SK-N-SH treated with all-trans-retinoic acid at 6 μM for 48 hours (cell line): ENCODE measurements around the gene ASB18.

Experiments used
- BACH2 ChIP-seq: fragments of 250-450 bp; sonication (Bioruptor Pico); IDR thresholded peaks from 2 replicates; pipeline ENCODE4 v1.9.0; 2021; ENCODE audit warnings: mild to moderate bottlenecking, borderline replicate concordance
- CREB5 ChIP-seq: fragments of 250-450 bp; sonication (Bioruptor Pico); IDR thresholded peaks from 2 replicates; pipeline ENCODE4 v1.5.1; 2020; ENCODE audit warnings: low read depth, mild to moderate bottlenecking, moderate library complexity
- CSDC2 ChIP-seq: fragments of 250-450 bp; sonication (Bioruptor Pico); IDR thresholded peaks from 2 replicates; pipeline ENCODE4 v1.5.0; 2020; ENCODE audit warnings: mild to moderate bottlenecking, moderate library complexity
- ESRRG ChIP-seq: fragments of 250-450 bp; sonication (Bioruptor Pico); IDR thresholded peaks from 2 replicates; pipeline ENCODE4 v1.6.1; 2021; ENCODE audit warnings: mild to moderate bottlenecking
- GLIS3 ChIP-seq: fragments of 250-450 bp; sonication (Bioruptor Pico); IDR thresholded peaks from 2 replicates; pipeline ENCODE4 v1.5.0; 2020; ENCODE audit warnings: mild to moderate bottlenecking, moderate library complexity
- PPARA ChIP-seq: fragments of 250-450 bp; sonication (Bioruptor Pico); IDR thresholded peaks from 2 replicates; pipeline ENCODE4 v1.5.0; 2020; ENCODE audit warnings: mild to moderate bottlenecking, borderline replicate concordance
- SNAI2 ChIP-seq: fragments of 250-450 bp; sonication (Bioruptor Pico); IDR thresholded peaks from 2 replicates; pipeline ENCODE4 v1.5.0; 2020; ENCODE audit warnings: mild to moderate bottlenecking, moderate library complexity
- TOX ChIP-seq: fragments of 250-450 bp; sonication (Bioruptor Pico); IDR thresholded peaks from 2 replicates; pipeline ENCODE4 v1.8.0; 2021; ENCODE audit warnings: mild to moderate bottlenecking, moderate library complexity, borderline replicate concordance
- ZFP3 ChIP-seq: fragments of 250-450 bp; sonication (Bioruptor Pico); IDR thresholded peaks from 2 replicates; pipeline ENCODE4 v1.5.0; 2020; ENCODE audit warnings: mild to moderate bottlenecking, moderate library complexity
- ZFP30 ChIP-seq: fragments of 450-650 bp; formaldehyde crosslinking; IDR thresholded peaks from 2 replicates; pipeline ENCODE4 v1.5.0; 2022; ENCODE audit warnings: mild to moderate bottlenecking, moderate library complexity
- ZNF565 ChIP-seq: fragments of 450-650 bp; formaldehyde crosslinking; conservative IDR thresholded peaks from 2 replicates; pipeline ENCODE4 v1.5.0; 2020; ENCODE audit warnings: low read depth, mild to moderate bottlenecking, moderate library complexity
- TF ChIP-seq, protein P1 (sequence below): fragments of 250-450 bp; sonication (Bioruptor Pico); IDR thresholded peaks from 2 replicates; pipeline ENCODE4 v1.8.0; 2021; ENCODE audit warnings: low read depth, mild to moderate bottlenecking, moderate library complexity, borderline replicate concordance
- TF ChIP-seq, protein P2 (sequence below): fragments of 250-450 bp; sonication (Bioruptor Pico); IDR thresholded peaks from 2 replicates; pipeline ENCODE4 v1.5.0; 2020; ENCODE audit warnings: mild to moderate bottlenecking, moderate library complexity
- TF ChIP-seq, protein P3 (sequence below): fragments of 250-450 bp; sonication (Bioruptor Pico); IDR thresholded peaks from 2 replicates; pipeline ENCODE4 v1.8.0; 2020; ENCODE audit warnings: mild to moderate bottlenecking, moderate library complexity, borderline replicate concordance

- no peak for TF ChIP-seq CREB5 (CRISPR knock-in tag)
- TF ChIP-seq SNAI2: no peak
- no peak for TF ChIP-seq TOX (CRISPR knock-in tag)
- TF ChIP-seq, protein P1, sequence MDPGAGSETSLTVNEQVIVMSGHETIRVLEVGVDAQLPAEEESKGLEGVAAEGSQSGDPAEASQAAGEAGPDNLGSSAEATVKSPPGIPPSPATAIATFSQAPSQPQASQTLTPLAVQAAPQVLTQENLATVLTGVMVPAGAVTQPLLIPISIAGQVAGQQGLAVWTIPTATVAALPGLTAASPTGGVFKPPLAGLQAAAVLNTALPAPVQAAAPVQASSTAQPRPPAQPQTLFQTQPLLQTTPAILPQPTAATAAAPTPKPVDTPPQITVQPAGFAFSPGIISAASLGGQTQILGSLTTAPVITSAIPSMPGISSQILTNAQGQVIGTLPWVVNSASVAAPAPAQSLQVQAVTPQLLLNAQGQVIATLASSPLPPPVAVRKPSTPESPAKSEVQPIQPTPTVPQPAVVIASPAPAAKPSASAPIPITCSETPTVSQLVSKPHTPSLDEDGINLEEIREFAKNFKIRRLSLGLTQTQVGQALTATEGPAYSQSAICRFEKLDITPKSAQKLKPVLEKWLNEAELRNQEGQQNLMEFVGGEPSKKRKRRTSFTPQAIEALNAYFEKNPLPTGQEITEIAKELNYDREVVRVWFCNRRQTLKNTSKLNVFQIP (CRISPR knock-in tag): no peak
- TF ChIP-seq ESRRG (CRISPR knock-in tag): no peak
- TF ChIP-seq ZNF565: no peak
- TF ChIP-seq, protein P2, sequence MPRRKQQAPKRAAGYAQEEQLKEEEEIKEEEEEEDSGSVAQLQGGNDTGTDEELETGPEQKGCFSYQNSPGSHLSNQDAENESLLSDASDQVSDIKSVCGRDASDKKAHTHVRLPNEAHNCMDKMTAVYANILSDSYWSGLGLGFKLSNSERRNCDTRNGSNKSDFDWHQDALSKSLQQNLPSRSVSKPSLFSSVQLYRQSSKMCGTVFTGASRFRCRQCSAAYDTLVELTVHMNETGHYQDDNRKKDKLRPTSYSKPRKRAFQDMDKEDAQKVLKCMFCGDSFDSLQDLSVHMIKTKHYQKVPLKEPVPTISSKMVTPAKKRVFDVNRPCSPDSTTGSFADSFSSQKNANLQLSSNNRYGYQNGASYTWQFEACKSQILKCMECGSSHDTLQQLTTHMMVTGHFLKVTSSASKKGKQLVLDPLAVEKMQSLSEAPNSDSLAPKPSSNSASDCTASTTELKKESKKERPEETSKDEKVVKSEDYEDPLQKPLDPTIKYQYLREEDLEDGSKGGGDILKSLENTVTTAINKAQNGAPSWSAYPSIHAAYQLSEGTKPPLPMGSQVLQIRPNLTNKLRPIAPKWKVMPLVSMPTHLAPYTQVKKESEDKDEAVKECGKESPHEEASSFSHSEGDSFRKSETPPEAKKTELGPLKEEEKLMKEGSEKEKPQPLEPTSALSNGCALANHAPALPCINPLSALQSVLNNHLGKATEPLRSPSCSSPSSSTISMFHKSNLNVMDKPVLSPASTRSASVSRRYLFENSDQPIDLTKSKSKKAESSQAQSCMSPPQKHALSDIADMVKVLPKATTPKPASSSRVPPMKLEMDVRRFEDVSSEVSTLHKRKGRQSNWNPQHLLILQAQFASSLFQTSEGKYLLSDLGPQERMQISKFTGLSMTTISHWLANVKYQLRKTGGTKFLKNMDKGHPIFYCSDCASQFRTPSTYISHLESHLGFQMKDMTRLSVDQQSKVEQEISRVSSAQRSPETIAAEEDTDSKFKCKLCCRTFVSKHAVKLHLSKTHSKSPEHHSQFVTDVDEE (CRISPR knock-in tag): no peak
- no peak for TF ChIP-seq ZFP30 (CRISPR knock-in tag)
- TF ChIP-seq, protein P3, sequence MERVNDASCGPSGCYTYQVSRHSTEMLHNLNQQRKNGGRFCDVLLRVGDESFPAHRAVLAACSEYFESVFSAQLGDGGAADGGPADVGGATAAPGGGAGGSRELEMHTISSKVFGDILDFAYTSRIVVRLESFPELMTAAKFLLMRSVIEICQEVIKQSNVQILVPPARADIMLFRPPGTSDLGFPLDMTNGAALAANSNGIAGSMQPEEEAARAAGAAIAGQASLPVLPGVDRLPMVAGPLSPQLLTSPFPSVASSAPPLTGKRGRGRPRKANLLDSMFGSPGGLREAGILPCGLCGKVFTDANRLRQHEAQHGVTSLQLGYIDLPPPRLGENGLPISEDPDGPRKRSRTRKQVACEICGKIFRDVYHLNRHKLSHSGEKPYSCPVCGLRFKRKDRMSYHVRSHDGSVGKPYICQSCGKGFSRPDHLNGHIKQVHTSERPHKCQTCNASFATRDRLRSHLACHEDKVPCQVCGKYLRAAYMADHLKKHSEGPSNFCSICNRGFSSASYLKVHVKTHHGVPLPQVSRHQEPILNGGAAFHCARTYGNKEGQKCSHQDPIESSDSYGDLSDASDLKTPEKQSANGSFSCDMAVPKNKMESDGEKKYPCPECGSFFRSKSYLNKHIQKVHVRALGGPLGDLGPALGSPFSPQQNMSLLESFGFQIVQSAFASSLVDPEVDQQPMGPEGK: no peak
- no peak for TF ChIP-seq ZFP3 (CRISPR knock-in tag)
- TF ChIP-seq PPARA: no peak
- no peak for TF ChIP-seq GLIS3 (CRISPR knock-in tag)
- no peak for TF ChIP-seq CSDC2 (CRISPR knock-in tag)
- TF ChIP-seq BACH2 (CRISPR knock-in tag): no peak
Measured at GRCh38 chr2:236250909-236251579, 13.2 kb downstream of the ASB18 start.
